ENCODE data around the gene BCAN. TPM values are rescaled to one million over a fixed set of nuclear protein-coding genes. Genes with fewer than 3 reads are reported as not detected.

BCAN gene
- total RNA-seq, 1 donor from 2014 or later: not detected

- DNase-seq (ENCODE audit: low read depth in 2 of 2): peak; percentile 97 to 99
Observed at GRCh38 chr1:156659988-156660751, 18.3 kb downstream of the BCAN start.

- DNase-seq (ENCODE audit: low read depth in 2 of 2): peak in 1 of 2 donors; percentile 16
Observed at GRCh38 chr1:156660752-156661112, 18.8 kb downstream of the BCAN start.

DNA sequence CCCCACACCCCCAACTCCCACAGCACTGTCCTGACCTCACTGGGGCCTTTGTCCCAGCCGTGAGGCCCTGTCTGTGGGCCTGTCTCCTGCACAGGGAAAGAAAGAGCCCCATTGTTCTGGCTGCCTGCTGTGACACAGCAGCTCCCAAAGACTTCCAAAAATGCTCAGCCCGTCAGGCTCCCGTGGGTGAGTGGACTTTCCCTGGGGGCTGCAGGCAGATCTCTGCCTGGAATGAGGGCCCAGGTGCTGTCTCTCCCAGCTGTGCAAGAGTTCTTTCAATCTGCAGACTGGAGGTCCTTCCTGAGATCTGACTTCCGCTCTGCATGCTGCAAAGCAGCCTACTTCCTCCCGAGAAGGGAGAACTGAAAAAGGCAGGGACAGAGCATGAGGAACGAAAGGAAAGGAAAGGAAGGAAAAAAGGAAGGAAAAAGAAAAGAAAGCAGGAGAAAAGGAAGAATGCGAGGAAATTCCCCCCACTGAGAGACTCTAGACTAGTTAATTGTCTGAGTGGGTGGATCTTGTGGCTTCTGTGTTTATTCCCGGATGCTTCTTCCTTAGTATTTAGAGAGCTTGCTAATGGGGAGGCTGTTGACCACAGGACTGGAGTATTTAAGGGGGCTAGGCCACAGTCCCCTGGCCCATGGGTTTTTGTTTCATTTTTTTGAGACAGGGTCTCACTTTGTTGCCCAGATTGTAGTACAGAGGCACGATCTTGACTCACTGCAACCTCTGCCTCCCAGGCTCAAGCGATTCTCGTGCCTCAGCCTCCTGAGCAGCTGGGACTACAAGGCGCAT is 20.3 kb downstream of the BCAN start:
- peak; percentile 34 to 48 for DNase-seq (ENCODE audit: low read depth in 2 of 2)

- DNase-seq (ENCODE audit: low read depth in 2 of 2): no peak
Observed at GRCh38 chr1:156662800-156663055, 20.8 kb downstream of the BCAN start.

DNA sequence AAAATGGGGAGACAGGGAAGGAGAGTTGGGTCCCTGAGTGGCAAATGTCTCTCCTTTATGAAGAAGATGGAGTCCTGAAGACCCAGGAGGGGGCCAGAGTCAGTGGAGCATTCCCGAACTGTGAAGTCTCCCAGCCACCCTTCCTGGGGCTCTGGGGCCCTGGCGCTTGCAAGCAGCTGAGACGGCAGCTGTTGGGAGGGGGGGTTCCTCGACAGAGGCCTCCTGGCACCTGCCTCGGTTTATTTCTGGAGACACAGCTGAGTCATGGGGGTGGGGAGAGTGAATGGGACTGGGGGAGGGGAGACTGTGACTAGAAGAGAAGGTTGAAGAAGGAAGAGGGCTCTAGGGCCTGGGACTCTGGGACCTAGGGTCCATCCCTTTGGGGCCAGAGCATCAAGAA is 21.3 kb downstream of the BCAN start:
- DNase-seq (ENCODE audit: low read depth in 2 of 2): peak in 1 of 2 donors; percentile 63

DNA sequence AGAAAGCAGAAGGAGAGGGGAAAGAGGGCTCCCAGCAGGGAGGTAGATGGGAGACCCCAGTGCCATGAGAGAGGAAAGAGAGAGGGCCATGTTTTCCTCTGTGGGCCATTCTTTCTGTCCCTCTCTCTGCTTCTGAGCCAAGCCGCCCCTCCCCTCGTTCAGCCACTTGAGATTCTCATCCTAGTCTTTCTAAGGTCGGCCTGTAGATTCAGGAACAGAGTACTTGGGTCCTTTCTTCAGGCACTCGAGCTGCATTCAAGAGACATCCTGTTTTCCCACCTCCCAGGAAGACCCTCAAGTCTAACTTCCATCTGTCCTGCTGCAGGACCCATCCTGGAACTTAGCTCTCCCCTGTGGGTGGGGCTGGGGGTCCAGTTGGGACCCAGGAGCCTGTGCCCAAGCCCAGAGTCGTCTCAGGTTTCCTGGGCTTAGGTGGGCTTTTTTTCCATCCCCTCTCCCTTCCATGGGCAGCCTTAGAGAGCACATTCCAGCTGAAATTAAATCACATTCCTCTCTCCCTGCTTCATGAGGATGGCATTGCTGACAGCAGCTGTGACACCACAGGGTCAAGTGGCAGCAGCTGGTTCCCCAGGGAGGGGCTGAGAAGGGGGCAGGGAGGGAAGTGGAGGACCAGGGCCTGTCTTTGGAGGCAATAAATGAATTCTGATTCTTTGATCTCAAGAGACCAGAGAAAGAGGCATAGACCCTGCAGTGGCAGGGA is 22.3 kb downstream of the BCAN start:
- DNase-seq (ENCODE audit: low read depth in 2 of 2): no peak

- peak in 1 of 2 donors; percentile 41 for DNase-seq (ENCODE audit: low read depth in 2 of 2)
Observed at GRCh38 chr1:156664767-156665411, 23.0 kb downstream of the BCAN start.

- no peak for DNase-seq (ENCODE audit: low read depth in 2 of 2)
Observed at GRCh38 chr1:156665539-156665938, 23.6 kb downstream of the BCAN start.

DNA sequence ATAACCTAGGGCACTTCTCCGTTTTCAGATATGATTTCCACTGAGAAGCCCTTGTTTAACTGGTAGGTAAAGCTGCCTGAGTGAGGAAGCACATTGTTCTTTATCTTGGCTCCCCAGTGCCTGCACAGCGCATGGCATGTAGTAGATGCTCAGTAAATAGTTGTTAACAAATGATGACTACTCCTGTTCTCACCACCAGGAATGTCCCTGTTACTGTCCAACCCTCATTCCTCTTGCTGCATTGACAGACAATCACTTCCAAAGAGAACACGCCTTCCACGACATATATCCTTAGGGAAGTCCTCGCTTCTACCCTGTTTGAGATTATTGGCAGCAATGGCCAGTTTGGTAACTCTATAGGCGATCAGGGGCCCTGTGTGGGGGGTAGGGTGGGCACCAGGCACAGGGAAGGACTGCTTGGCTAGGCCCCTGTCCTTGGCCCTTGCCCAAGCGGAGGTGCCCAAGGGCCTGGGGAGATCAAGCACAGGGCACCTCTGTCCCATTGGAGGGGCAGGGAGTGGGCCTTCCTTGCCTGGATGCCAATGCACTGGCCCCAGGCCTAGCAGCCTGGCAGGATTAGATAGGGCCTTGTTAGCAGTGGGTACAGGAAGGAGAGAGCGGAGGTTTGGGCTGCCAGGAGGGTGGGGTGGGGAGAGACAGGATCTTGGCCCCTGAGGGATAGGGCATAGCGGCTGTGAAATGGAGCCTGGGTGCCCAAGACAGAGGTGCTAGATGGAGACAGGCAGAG is 25.1 kb downstream of the BCAN start:
- peak in 1 of 2 donors; percentile 18 for DNase-seq (ENCODE audit: low read depth in 2 of 2)

DNA sequence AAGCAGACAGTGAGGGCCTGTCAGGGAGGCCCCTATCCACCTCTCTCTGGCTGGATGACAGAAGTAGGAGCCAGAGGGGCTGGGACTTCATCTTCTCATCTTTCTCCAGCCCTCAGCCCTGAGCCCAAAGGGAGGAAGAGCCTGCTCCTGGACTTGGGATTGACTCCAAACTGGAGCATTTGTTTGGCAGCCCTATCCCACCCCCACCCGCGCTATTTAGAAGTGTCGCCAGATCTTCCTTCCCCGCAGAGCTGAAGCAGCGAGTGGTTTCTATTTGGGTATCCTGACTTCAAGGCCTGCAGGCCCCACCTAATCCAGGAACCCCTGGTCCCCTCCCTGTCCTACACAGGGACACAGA is 25.7 kb downstream of the BCAN start:
- DNase-seq (ENCODE audit: low read depth in 2 of 2): no peak

DNA sequence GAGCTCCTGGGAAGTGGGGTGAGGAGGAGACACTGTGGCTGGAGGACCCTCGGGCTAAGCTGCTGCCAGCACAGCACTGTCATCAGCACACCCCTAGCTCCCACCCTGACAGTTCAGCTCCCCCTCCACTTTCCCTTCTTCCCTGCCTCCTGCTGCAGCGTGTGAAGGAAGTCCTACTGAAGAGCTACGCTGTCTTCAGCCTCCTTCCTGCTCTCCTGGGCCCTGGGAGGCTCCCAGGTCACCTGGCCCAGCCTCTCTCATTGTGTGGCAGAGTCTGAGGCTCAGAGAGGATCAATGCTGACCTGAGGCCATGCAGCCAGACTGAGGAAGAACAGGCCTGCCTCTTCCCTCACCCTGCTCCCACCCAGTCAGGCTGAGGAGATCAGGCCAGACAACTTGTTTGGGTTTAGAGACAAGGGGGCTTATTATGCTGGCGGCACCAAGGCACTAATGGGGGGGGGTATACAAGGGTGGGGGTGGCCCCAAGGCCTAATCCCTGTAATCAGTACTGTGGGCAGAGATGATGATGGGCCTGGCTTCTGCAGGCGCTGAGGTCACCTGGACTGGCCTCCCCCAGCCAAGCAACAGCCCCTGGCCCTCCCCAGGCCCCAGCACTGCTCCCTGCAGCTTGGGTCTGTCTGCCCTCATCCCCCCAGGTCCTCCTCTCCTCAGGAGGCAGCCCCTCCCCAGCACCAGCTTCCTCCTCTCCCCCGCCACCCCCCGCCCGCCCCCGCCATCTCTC is 26.2 kb downstream of the BCAN start:
- no peak for DNase-seq (ENCODE audit: low read depth in 2 of 2)

DNA sequence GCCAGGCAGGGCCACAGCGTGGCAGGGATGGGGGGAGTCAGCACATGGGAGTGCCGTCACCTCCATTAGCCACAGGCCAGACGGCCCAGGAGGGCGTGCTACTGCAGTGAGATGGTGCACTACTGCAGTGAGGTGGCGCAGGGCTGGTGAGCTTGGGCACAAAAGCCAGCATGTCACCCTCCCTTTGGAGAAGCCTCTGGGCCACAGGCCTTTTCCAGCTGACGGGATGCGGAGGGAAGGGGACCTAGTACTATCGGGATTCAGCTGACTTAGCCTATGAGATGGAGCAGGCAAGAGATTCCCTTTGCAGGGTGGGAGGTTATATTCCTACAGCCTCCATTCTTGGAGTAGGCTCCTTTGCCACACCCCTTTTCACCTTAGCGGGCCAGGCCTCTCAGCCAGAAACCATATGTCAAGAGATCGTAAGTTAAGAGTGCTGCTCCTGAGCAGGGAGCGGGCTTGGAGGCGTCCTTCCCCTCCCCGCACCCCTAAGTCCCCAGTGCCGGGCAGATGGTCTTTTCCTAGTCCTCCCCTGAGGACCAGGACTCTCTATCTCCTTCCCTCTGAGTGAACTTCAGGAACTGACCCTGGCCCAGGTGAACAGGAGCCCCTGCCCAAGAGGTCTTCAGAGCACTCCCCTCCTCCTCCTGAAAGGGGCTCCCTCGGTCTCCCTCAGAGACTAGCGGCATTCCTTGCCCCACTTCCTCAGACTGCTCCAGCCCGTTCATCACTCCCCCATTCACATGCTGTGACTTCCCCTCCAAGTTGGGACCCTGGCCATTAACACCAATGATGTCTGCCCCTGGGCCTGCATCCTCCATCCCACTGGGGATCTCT is 27.1 kb downstream of the BCAN start:
- no peak for DNase-seq (ENCODE audit: low read depth in 2 of 2)

DNA sequence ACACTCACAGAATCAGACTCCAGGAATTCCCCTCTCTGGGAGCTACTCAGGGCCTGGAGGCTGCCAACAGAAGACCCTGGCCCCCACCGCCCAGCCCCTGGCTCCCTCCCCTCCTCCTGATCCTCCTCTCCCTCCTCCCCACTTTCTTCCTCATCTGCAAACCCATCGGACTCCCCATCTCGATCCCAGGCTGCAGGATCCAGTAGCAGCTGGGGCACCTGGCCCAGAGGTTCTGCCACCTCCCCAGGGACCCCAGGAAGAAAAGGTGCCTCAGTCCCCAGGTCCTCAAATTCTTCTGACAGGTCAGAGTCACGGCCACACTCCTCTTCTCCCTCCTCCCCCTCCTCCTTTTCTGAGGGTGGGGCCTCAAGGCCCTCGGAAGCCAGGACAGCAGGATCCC is 27.9 kb downstream of the BCAN start:
- DNase-seq (ENCODE audit: low read depth in 2 of 2): no peak

- no peak for DNase-seq (ENCODE audit: low read depth in 2 of 2)
Observed at GRCh38 chr1:156670359-156670758, 28.4 kb downstream of the BCAN start.

- DNase-seq (ENCODE audit: low read depth in 2 of 2): no peak
Observed at GRCh38 chr1:156670791-156671190, 28.9 kb downstream of the BCAN start.

GRCh38 chr1:156671804-156672203 is 29.9 kb downstream of the BCAN start:
- DNase-seq (ENCODE audit: low read depth in 2 of 2): no peak

GRCh38 chr1:156673387-156674121 is 31.6 kb downstream of the BCAN start:
- DNase-seq (ENCODE audit: low read depth in 2 of 2): peak in 1 of 2 donors; percentile 25

GRCh38 chr1:156675210-156676113 is 33.5 kb downstream of the BCAN start:
- DNase-seq (ENCODE audit: low read depth in 2 of 2): peak in 1 of 2 donors; percentile 21
